NCI-H146 treated with DMSO at 0.1 percent for 48 hours (cell line): ENCODE measurements around the gene TMEM248.
"Not testable (repeated sequence)": the region's sequence is repeated elsewhere in the genome, so short reads cannot be mapped to it uniquely, and the experiment has no call there.

Source experiments
- DNase-seq: peaks from one replicate; lab custom pipeline; 2025; ENCODE audit not compliant: unreplicated experiment; lab: John Stamatoyannopoulos, UW

TMEM248 gene

DNA sequence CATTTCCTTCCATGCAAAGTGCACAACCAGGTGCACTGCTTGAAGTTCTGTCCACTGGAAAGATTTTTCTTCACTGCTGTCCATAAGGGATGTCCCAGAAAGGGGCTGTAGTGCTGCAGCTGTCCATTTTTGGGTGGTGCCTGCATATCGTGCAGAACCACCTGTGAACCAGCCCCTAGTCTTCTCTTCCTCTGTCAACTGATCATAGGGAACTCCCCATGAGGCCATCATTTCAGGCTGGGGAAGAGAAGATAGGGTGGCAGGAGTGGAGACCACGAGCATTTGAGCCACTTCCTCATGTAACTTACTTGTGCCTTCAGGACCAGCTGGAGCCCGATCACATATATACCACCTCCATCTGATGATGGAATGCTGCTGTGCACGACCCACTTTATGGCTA is 12.4 kb upstream of the TMEM248 start:
- DNase-seq: not testable (repeated sequence)

DNA sequence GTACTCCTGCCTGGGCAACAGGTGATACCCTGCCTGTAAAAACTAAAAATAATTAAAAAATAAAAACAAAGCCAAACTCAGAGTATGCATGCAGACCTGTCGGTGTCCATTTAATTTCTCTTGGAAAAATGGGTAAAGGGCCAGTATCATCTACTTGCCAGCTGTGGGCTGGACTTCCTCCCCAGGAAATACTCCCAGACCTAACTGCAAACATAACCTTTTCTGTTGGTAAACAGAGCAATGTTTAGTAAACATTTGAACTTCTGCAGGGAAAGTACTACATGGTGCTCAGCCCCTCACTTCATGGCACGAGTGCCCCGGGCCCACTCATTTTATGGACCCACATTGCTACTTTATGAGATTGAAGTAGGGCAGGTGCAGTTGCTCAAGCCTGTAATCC is 10.2 kb upstream of the TMEM248 start:
- DNase-seq: no peak

DNA sequence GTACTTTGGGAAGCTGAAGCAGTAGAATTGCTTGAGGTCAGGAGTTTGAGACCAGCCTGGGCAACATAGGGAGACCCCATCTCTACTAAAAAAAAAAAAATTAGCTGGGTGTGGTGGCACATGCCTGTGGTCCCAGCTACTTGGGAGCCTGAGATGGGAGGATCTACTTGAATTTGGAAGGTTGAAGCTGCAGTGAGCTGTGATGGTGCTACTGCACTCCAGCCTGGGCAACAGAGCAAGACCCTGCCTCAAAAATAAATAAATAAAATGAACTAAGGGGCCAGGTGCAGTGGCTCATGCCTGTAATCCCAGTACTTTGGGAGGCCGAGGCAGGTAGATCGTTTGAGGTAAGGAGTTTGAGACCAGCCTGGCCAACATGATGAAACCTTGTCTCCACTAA is 9.8 kb upstream of the TMEM248 start:
- not testable (repeated sequence) for DNase-seq

DNA sequence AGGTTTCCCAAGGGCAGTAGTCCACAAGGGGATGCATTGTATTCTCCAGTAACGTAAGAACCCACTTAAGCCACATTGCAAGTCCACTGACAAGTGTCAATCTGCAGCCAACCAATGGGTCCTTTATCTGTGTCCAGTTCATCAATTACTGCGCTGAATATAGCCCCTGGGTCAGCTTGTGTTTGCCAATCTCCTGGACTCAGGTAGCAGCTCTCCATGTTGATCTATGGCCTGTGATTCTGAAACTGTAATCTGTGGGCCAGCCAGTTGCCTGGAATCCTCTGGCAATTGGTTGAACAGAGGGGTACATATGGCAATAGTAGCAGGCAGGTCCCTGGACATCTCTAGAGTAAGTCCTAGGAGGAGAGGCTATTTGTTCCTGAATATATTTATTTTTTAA is 8.8 kb upstream of the TMEM248 start:
- DNase-seq: no peak

DNA sequence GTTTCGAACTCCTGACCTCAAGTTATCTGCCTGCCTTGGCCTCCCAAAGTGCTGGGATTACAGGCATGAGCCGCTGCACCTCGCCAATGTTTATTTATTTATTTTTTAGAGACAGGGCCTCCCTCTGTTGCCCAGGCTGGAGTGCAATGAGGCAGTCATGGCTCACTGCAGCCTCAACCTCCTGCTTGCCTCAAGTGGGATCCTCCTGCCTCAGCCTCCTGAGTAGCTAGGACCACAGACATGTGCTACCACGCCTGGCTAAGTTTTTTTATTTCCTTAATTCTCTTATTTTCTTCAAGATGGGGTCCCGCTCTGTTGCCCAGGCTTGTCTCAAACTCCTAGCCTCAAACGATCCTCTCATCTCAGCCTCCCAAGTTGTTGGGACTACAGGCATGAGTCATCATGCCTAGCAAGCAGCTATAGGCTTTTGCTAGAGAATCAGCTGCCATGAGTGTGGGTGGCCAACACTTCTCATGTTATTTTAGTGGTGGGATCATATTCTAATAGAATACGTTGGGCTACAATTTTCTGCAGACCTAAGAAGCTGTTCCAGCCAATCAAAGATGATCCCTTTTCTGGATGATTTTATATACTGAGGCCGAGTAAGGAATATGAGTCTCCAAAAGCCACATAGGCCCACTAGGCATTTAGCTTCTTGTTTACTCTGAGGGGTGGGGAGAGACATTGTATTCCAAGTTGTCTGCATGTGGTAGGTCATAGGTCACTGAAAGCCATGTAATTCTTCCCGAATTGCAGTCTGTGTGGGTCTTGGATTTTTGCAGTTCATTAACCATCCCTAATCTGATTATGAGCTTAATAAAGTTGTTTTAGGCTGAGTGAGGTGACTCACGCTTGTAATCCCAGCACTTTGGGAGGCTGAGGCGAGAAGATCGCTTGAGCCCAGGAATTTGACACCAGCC is 7.6 kb upstream of the TMEM248 start:
- no peak for DNase-seq

DNA sequence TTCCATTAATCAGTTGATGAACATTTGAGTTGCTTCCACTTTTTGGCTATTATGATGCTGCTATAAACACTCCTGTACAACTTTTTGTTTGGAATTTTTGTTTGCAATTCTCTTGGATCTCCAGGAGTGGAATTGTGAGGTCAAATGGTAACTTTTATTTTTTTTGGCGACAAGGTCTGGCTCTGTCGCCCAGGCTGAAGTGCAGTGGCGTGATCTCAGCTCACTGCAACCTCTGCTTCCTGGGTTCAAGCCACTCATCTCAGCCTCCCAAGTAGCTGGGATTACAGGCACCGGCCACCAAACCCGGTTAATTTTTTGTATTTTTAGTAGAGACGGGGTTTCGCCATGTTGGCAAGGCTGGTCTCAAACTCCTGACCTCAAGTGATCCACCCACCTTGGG is 3.1 kb upstream of the TMEM248 start:
- DNase-seq: not testable (repeated sequence)

DNA sequence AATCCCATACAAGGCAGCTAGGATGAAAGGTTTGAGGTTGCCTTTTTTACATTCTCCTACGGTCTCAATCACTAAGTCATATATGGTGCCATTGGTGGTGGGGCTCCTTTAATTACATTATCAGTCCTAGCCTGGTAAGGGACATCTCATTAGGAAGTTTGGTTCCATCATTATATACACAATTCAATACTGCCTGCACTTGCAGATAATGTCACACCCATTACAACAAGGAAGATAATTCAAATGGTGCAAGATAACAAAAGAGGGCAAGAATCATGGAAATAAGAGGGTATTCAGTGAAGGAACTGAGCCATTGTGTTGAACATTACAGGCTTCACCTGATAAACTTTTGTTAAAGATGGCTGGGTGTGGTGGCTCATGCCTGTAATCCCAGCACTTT is 1.7 kb upstream of the TMEM248 start:
- no peak for DNase-seq

DNA sequence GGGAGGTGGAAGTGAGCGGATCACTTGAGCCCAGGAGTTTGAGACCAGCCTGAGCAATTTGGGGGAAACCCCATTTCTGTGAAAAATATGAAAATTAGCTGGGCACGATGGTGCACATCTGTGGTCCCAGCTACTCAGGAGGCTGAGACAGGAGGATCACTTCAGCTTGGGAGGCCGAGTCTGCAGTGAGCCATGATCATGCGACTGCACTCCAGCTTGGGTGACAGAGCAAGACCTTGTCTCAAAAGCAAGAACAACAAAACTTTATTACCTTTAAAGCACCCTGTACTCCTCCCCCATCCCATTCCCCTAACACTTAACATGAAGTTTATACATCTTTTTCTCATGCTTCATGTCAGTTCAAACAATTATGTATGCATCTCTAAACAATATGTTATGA is 1.3 kb upstream of the TMEM248 start:
- no peak for DNase-seq

DNA sequence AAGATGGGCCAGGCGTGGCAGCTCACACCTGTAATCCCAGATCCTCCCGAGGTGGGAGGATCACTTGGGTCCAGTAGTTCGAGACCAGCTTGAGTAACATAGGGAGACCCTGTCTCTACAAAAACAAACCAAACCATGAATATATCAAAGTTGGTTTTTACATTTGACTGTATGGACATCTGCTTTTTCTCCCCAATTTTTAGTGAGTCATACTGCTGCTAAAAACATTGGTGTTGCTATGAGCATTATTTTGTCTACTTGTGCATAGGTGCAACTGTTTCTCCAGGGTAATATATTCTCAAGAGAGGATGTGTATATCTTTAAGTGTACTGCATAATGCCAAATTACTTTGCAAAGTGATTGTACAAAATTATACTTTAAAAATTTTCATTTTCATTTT is 769 bp upstream of the TMEM248 start:
- DNase-seq: no peak

DNA sequence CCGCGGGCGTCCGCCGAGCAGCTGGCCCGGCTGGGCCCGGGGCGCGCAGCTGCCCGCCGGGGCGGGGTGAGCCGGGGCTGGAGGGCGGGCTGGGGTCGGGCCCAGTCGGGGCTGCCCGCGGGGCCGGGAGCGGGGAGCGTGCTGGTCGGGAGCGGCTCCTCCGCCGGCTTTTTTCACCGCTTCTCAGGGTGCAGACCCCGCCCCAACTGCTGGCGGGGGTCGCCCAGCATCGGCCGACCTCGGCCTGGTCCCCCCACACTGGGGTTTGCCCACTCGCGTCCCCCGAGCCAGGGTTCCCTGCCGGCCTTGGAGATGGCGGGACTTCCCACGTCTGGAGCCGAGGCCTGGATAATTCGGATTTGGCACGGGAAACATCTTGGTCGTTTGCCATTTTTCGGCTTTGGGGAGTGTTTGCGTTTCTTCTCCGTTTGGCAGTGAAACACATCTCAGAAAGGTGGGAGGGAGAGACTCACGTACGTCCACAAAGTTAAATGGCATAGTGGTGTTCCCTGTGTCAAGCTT is 432 bp downstream of the TMEM248 start:
- DNase-seq: no peak

DNA sequence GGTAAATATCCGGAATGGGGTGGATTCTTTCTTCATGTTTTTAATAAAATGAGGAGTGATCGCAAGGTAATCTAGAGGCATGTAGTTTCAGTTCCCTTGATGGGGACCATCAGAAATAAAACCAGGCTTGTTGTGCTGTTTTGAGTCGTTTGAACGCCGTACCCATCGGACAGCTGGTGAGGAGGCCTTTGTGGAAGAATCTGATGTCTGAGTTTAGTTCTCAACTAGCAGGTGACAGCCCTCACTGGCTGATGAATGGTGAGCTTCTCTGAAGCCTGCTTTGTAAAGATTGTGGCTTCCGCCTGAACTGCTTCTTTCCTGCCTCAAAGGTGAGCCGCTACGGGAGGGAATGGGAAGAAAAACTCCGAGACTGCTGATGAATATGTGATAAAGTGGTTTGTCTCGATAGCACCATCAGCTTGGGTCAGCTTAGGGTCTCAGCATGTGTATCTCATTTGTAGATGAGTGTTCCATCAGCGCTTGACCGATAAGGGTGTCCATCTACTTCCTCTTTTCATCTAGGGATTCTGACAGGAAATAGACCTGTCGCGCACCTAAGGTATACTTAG is 977 bp downstream of the TMEM248 start:
- DNase-seq: peak; percentile 10

DNA sequence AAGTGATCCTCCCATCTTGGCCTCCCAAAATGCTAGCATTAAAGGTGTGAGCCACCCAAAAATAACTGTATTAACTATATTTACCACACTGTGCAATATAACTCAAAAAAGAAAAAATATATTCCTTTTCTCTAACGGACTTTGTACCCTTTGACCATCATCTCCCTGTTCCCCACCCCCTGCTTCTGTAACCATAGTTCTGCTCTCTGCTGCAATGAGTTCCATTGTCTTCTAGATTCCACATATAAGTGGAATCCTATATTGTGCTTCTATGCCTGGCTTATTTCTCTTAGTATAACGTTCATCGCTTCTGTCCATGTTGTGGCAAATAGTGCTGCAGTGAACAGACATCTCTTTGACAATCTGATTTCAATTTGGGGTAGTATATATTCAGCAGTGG is 4.2 kb downstream of the TMEM248 start:
- no peak for DNase-seq

DNA sequence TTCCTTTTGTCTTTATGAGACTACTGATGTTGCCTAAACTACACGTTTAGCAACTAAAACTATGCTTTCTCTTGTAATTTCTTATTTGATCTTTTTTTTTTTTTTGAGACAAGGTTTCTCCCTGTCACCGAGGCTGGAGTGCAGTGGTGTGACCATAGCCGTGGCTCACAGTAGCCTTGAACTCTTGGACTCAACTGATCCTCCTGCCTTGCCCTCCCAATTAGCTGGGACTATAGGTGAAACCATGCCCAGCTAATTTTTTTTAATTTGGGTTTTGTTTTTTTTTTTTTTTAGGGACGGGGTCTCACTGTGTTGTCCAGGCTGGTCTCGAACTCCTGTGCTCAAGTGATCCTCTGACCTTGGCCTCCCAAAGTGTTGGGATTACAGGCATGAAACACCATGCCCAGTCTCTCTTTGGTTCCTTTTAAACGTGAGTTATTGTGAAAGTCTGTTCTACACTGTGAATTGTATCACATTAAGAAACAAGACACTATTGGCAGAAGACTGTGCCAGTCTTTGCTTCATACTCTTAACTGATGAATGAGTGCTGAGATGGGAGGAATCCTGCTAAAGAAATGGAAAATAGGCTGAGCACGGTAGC is 6.4 kb downstream of the TMEM248 start:
- DNase-seq: no peak

DNA sequence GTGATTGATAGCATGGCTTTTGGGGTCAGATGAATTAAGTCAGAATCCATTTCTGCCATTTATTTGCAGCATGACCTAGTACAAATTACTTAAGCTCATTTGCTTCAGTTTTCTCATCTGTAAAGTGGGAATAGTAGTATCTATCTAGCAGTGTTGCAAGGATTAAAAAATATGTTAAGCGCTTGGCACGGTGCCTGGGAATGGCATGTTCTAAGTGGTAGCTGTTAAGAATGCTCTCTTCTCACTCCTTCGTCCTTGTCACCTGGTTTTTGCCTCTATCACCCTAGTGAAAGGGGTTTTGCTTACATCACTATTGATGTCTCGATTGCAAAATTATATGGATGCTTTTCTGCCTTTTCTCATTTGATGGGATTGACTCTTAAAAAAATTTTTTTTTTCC is 7.4 kb downstream of the TMEM248 start:
- DNase-seq: no peak

DNA sequence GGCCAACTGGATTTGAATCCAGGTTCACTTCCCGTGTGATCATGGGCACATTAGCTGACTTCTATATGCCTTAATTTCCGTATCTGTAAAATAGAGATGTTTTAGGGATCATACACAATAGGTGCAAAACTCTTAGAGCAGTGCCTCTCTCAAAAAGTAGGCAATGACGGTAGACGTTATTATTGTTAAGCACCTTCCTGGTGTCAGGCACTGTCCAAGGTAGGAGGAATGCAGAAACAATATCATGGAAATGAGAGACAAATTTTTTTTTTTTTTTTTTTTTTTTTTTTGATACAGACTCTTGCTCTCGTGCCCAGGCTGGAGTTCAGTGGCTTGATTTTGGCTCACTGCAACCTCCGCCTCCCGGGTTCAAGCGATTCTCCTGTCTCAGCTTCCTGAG is 8.1 kb downstream of the TMEM248 start:
- no peak for DNase-seq

DNA sequence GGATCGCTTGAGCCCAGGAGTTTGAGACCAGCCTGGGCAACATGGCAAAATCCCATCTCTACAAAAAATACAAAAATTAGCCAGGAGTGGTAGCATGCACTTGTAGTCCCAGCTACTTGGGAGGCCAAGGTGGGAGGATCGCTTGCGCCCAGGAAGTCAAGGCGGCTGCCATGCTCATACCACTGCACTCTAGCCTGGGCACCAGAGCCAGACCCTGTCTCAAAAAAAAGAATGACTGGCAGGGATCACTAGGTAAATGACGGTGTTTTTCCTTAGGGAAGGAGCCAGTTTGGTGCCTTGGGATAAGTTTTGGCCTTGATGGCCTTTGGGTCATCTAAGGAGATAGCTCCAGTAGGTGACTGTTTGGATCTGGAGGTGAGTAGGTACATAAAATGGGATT is 8.9 kb downstream of the TMEM248 start:
- no peak for DNase-seq

DNA sequence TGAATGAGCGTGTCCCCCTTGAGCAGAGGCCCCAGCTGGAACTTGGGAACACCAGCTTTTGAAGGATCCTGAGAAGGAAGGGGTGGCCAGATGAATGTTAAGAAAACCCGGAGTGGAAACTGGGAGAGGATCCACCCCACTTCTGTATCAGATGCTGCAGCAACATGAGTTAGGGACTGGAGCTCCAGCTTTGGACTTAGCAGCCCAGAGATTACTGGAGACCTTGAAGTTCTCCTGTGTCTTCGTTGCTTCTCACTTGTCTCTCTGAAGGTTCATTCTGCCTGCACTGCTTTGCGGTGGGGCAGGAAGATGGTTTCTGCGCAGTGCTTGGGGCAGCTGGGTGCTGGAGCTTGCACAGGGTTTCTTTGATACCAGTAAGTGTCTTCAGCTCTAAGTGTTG is 9.3 kb downstream of the TMEM248 start:
- no peak for DNase-seq

DNA sequence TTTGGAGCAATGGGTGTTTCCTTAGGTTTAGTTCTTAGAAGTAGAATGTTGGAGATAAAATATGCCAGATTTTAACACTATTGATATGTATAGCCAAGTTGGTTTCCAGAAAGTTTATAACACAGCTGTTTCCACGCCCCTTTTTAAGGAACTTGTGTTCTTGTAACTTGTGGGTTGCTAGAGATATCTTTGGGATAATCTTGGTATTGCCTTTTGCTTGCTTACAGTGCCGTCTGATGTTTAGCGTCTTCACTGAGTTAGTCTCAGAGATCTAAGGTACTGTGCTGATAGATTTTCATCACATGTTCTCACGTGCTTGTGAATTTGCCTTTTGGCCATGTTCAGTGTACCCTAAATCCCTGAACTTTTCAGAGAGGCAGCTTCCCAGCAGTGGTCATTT is 12.4 kb downstream of the TMEM248 start:
- DNase-seq: no peak

DNA sequence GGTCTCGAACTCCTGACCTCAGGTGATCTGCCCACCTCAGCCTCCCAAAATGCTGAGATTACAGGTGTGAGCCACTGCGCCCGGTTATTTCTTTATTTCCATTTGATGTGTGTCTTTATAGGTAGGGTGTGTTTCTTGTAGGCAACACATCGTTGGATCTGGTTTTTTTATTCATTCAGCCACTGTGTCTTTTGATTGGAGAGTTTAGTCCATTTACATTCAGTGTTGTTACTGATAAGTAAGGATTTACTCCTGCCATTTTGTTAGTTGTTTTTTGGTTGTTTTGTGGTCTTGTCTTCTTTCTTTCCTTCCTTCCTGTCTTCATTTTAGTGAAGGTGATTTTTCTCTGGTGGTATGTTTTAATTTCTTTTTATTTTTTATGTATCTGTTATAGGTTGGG is 16.9 kb downstream of the TMEM248 start:
- no peak for DNase-seq

DNA sequence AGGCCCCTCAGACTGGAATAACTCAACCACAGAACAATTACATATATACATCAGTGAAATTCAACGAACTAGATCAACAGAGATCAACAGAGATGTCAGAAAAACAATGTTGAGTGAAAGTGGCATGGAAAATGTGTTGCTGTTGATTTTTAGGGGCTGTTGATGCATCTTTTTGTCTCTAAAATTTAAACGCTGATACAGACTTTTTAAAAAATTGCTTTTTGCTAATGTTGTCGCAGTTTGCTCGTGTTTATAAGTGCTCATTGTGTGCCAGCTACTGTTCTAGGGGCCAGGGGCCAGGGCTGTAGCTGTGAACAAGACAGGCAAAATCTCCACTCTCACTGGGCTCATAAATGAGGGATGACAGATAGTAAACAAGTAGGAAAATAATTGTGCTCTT is 18.3 kb downstream of the TMEM248 start:
- no peak for DNase-seq

DNA sequence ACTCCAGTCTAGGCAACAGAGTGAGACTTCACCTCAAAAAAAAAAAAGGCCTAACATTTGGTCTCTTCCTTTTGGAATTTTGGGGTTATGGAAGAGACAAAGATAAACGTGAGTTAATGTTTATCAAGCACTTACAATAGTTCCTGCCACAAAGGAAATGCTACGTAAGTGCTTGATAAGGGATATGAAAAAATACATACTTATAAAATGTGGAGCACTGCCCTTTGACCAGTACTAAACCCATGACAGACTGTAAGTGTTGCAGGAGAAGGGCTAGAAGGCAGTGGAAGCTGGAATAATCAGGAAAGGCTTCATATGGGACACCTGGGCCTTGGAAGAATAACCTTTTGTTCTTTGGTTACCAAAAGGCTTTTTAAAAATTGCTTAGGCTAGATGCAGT is 25.5 kb downstream of the TMEM248 start:
- no peak for DNase-seq

DNA sequence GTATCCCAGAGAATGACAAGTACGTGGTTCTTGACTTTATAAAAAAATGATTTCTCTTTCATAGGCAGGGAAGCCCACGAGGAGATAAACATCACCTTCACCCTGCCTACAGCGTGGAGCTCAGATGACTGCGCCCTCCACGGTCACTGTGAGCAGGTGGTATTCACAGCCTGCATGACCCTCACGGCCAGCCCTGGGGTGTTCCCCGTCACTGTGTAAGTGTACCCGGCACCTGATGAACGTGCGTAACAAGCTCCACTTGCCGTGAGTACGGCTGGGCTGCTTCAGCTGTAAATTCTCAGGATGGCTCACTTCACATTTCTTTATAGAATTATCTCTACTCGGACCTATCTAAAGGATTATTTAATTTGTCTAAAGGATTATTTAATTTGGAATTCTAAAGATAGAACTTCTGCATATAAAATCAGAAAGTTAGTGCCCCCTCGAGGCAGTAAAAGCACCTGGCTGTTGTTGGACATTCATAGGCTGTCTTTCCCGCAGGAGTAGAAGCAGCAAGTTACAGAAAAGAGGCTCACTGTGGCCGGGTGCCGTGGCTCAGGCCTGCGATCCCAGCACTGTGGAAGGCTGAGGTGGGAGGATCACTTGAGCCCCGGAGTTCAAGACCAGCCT is 27.6 kb downstream of the TMEM248 start:
- DNase-seq: no peak
